ENCODE results near the gene BAIAP2L1. TPM values are rescaled to one million over a fixed set of nuclear protein-coding genes. Genes with fewer than 3 reads are reported as not detected.
"Not testable (repeated sequence)": the region's sequence is repeated elsewhere in the genome, so short reads cannot be mapped to it uniquely, and the experiment has no call there.

BAIAP2L1 gene
- total and polyA plus RNA-seq, 2 experiments from 2014 or later = 5.9 to 7.4 TPM

DNA sequence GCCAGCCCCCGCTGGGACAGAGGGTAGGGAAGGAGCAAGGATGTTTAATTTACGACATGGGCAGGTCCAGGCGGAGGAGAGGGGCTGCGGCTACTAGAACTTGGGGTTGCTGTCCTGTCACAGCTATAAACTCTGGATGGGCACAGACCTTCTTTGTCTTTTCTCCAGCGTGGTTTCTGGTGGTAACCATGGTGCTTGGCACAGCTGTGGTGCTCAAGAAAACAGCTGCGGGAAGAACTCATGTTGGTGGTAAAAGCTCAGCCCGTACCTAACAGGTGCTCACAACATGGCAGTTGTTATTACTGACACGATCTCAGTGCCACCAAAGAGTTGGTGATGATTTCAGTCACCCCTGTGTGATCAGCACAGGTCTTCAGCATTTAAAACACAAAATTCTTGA is 13.8 kb downstream of the BAIAP2L1 start:
- no peak overlapping the region for H3K9ac ChIP-seq
- H3K27me3 ChIP-seq (replicated peaks; ENCODE audit: insufficient read depth) = no peaks in the 10 kb centered on the region
- no peaks in the 10 kb centered on the region for H3K36me3 ChIP-seq (ENCODE audit: low read depth)
- H3K4me1 ChIP-seq (ENCODE audit: insufficient read depth) = no peaks in the 10 kb centered on the region
- in situ Hi-C loops (cut with MboI) = no loop called here
- no peaks in the 10 kb centered on the region for H3F3A ChIP-seq (ENCODE audit: insufficient read depth)
- no peak overlapping the region for H3K4me3 ChIP-seq
- no peak for DNase-seq
- no peaks in the 10 kb centered on the region for H4K20me1 ChIP-seq (ENCODE audit: insufficient read depth)
- H3K4me2 ChIP-seq (ENCODE audit: unreplicated experiment) = no peak overlapping the region
- H2AFZ ChIP-seq = no peak overlapping the region
- TF ChIP-seq EZH2 (IDR thresholded peaks at IDR 0.05; ENCODE audit: insufficient read depth, poor library complexity, severe bottlenecking) (no peak), EZH2phosphoT487 (IDR thresholded peaks at IDR 0.05; ENCODE audit: insufficient read depth, low read depth) (no peak)
- no peaks in the 10 kb centered on the region for H3K9me2 ChIP-seq (ENCODE audit: insufficient read depth)
- 56 to 62% methylated on average over 8 of the region's 8 CpGs for WGBS, 2 experiments (ENCODE audit: low coverage in 1 of 2, low lambda C conversion rate in 2 of 2, missing lambda C conversion rate in 2 of 2)
- no peaks in the 10 kb centered on the region for H3K9me3 ChIP-seq (ENCODE audit: low read depth)
- no peaks in the 10 kb centered on the region for H3K79me2 ChIP-seq (ENCODE audit: insufficient read depth)
- H3K27ac ChIP-seq = no peak overlapping the region

DNA sequence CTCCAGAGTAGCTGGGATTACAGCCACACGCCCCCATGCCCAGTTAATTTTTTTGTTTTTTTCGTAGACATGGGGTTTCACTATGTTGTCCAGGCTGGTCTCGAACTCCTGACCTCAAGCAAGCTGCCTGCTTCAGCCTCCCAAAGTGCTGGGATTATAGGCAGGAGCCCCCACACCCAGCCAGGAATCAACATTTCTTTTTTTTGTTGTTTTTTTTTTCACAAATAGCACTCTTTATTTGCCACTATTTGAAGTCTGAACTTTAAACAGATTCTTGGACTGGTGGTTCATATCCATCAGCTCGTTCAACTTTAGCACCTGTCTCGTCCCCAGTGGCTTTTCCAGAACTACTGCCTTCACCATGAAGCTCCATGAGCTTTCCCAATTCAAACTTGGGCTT is 15.4 kb downstream of the BAIAP2L1 start:
- in situ Hi-C loops (cut with MboI); H3K79me2 ChIP-seq (ENCODE audit: insufficient read depth): not testable (repeated sequence)
- 45 to 65% methylated on average over 3 to 5 of the region's 5 CpGs for WGBS, 2 experiments (ENCODE audit: low coverage in 1 of 2, low lambda C conversion rate in 2 of 2, missing lambda C conversion rate in 2 of 2)

DNA sequence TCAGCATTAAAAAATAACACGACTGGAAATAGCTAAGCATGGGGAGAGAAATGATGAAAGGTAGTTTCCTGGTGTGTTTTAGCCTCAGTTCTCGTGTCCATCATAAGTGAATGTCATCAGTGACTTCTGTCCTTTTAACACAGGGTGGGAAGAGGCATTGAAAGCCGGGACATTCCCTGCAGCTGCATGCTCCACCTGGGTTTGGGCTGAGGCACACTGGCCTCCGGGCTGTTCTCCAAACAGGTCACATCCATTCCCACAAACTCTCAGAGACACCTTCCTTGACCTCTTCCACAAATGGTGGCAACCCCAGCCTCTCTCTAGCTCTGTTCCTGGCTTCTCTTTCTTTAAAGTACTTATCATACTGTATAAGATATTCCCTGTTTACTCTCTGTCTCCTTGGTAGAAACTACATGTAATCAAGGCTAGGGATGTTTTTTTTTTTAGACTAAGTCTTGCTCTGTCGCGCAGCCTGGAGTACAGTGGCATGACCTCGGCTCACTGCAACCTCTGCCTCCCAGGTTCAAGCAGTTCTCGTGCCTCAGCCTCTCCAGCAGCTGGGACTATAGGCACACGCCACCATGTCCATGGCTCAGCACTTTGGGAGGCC is 22.6 kb downstream of the BAIAP2L1 start:
- TF ChIP-seq EZH2phosphoT487 (IDR thresholded peaks at IDR 0.05; ENCODE audit: insufficient read depth, low read depth) (no peak), EZH2 (IDR thresholded peaks at IDR 0.05; ENCODE audit: insufficient read depth, poor library complexity, severe bottlenecking) (no peak)

More for the DNA sequence above, 15.4 kb downstream of the BAIAP2L1 start:
- not testable (repeated sequence) for H3F3A ChIP-seq (ENCODE audit: insufficient read depth); H3K27ac ChIP-seq; H3K9me3 ChIP-seq (ENCODE audit: low read depth); H4K20me1 ChIP-seq (ENCODE audit: insufficient read depth); H3K9ac ChIP-seq; H3K36me3 ChIP-seq (ENCODE audit: low read depth); H2AFZ ChIP-seq; DNase-seq; H3K9me2 ChIP-seq (ENCODE audit: insufficient read depth); H3K4me2 ChIP-seq (ENCODE audit: unreplicated experiment); H3K27me3 ChIP-seq (replicated peaks; ENCODE audit: insufficient read depth); H3K4me3 ChIP-seq; H3K4me1 ChIP-seq (ENCODE audit: insufficient read depth)

GRCh38 chr7:98376711-98377110 is 24.2 kb downstream of the BAIAP2L1 start:
- DNase-seq = no peak
- H3K9ac ChIP-seq = no peak overlapping the region
- H3K36me3 ChIP-seq (ENCODE audit: low read depth) = no peaks in the 10 kb centered on the region
- peaks cover 12% of the 10 kb centered on the region for H3F3A ChIP-seq (ENCODE audit: insufficient read depth)
- H3K4me3 ChIP-seq = no peak overlapping the region
- no peaks in the 10 kb centered on the region for H3K9me3 ChIP-seq (ENCODE audit: low read depth)
- no peaks in the 10 kb centered on the region for H3K9me2 ChIP-seq (ENCODE audit: insufficient read depth)
- H3K27me3 ChIP-seq (replicated peaks; ENCODE audit: insufficient read depth) = no peaks in the 10 kb centered on the region
- peaks cover 5% of the 10 kb centered on the region; the same call in 1 of the 2 replicates for H3K4me1 ChIP-seq (ENCODE audit: insufficient read depth)
- WGBS, 2 experiments (ENCODE audit: low coverage in 1 of 2, low lambda C conversion rate in 2 of 2, missing lambda C conversion rate in 2 of 2) = 77 to 81% methylated on average over 6 of the region's 6 CpGs
- H3K4me2 ChIP-seq (ENCODE audit: unreplicated experiment) = no peak overlapping the region
- in situ Hi-C loops (cut with MboI) = no loop called here
- no peaks in the 10 kb centered on the region for H4K20me1 ChIP-seq (ENCODE audit: insufficient read depth)
- TF ChIP-seq EZH2 (IDR thresholded peaks at IDR 0.05; ENCODE audit: insufficient read depth, poor library complexity, severe bottlenecking) (no peak), EZH2phosphoT487 (IDR thresholded peaks at IDR 0.05; ENCODE audit: insufficient read depth, low read depth) (no peak)
- no peak overlapping the region for H2AFZ ChIP-seq
- no peaks in the 10 kb centered on the region for H3K79me2 ChIP-seq (ENCODE audit: insufficient read depth)
- no peak overlapping the region for H3K27ac ChIP-seq

More for the DNA sequence above, 22.6 kb downstream of the BAIAP2L1 start:
- H3K4me3 ChIP-seq = no peak overlapping the region
- peaks cover 4% of the 10 kb centered on the region for H3F3A ChIP-seq (ENCODE audit: insufficient read depth)
- H3K4me2 ChIP-seq (ENCODE audit: unreplicated experiment) = no peak overlapping the region
- H3K27me3 ChIP-seq (replicated peaks; ENCODE audit: insufficient read depth) = no peaks in the 10 kb centered on the region
- no peak overlapping the region for H3K27ac ChIP-seq
- no peaks in the 10 kb centered on the region for H3K9me3 ChIP-seq (ENCODE audit: low read depth)
- H3K9me2 ChIP-seq (ENCODE audit: insufficient read depth) = no peaks in the 10 kb centered on the region
- no peaks in the 10 kb centered on the region for H3K36me3 ChIP-seq (ENCODE audit: low read depth)
- no peak overlapping the region for H3K9ac ChIP-seq
- H3K4me1 ChIP-seq (ENCODE audit: insufficient read depth) = peaks cover 2% of the 10 kb centered on the region; the same call in 1 of the 2 replicates
- in situ Hi-C loops (cut with MboI) = no loop called here
- 39 to 46% methylated on average over 9 of the region's 9 CpGs for WGBS, 2 experiments (ENCODE audit: low coverage in 1 of 2, low lambda C conversion rate in 2 of 2, missing lambda C conversion rate in 2 of 2)
- no peak overlapping the region for H2AFZ ChIP-seq
- no peak for DNase-seq
- no peaks in the 10 kb centered on the region for H3K79me2 ChIP-seq (ENCODE audit: insufficient read depth)
- no peaks in the 10 kb centered on the region for H4K20me1 ChIP-seq (ENCODE audit: insufficient read depth)

DNA sequence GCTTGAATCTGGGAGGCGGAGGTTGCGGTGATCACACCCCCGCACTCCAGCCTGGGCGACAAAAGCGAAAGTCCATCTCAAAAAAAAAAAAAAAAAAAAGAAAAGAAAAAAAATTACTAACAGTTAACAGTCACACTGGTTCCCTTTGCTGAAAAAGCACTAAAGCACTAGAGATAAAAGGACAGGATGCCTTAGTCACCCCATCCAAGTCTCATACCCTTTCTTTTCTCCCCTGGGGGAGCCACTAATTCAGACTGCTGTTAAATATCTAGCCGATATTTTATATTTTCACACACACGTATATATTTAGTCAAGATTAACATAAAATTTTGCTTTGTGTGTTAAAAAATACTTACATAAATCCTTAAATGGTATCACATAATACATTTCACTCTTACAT is 25.2 kb downstream of the BAIAP2L1 start:
- in situ Hi-C loops (cut with MboI) = no loop called here
- peaks cover 19% of the 10 kb centered on the region for H3F3A ChIP-seq (ENCODE audit: insufficient read depth)
- no peak overlapping the region for H3K9ac ChIP-seq
- no peak for DNase-seq
- H3K79me2 ChIP-seq (ENCODE audit: insufficient read depth) = no peaks in the 10 kb centered on the region
- TF ChIP-seq EZH2 (IDR thresholded peaks at IDR 0.05; ENCODE audit: insufficient read depth, poor library complexity, severe bottlenecking) (no peak), EZH2phosphoT487 (IDR thresholded peaks at IDR 0.05; ENCODE audit: insufficient read depth, low read depth) (no peak)
- H3K9me2 ChIP-seq (ENCODE audit: insufficient read depth) = no peaks in the 10 kb centered on the region
- no peak overlapping the region for H3K4me3 ChIP-seq
- WGBS, 2 experiments (ENCODE audit: low coverage in 1 of 2, low lambda C conversion rate in 2 of 2, missing lambda C conversion rate in 2 of 2) = 88 to 94% methylated on average over 7 of the region's 7 CpGs
- no peak overlapping the region for H3K4me2 ChIP-seq (ENCODE audit: unreplicated experiment)
- H2AFZ ChIP-seq = no peak overlapping the region
- no peak overlapping the region for H3K27ac ChIP-seq
- no peaks in the 10 kb centered on the region for H3K27me3 ChIP-seq (replicated peaks; ENCODE audit: insufficient read depth)
- no peaks in the 10 kb centered on the region for H3K36me3 ChIP-seq (ENCODE audit: low read depth)
- no peaks in the 10 kb centered on the region for H4K20me1 ChIP-seq (ENCODE audit: insufficient read depth)
- no peaks in the 10 kb centered on the region for H3K9me3 ChIP-seq (ENCODE audit: low read depth)
- H3K4me1 ChIP-seq (ENCODE audit: insufficient read depth) = peaks cover 5% of the 10 kb centered on the region; the same call in 1 of the 2 replicates

Measured in GM23248 (cell line).